NCI-H748 (cell line): ENCODE measurements around the gene FALEC.
A peak's percentile ranks its signal among the peaks of the same experiment; 100 is the strongest.

Experiments
- DNase-seq: peaks from one replicate; lab custom pipeline; 2025; ENCODE audit not compliant: unreplicated experiment; lab: John Stamatoyannopoulos, UW

FALEC gene

GRCh38 chr1:150511985-150512660, 3.4 kb upstream of the FALEC start:
- DNase-seq = no peak

- no peak for DNase-seq
These were observed 2.7 kb upstream of the FALEC start for GRCh38 chr1:150512846-150513245.

GRCh38 chr1:150513351-150513791, 2.2 kb upstream of the FALEC start:
- no peak for DNase-seq

GRCh38 chr1:150514260-150514659, 1.3 kb upstream of the FALEC start:
- DNase-seq = no peak

GRCh38 chr1:150514913-150515327, 632 bp upstream of the FALEC start:
- DNase-seq = no peak

GRCh38 chr1:150516050-150516591, 569 bp downstream of the FALEC start:
- peak; percentile 44 for DNase-seq

- DNase-seq = peak; percentile 37
These were observed 1.1 kb downstream of the FALEC start for GRCh38 chr1:150516616-150517015.

GRCh38 chr1:150521196-150521968, 5.8 kb downstream of the FALEC start:
- no peak for DNase-seq

GRCh38 chr1:150525348-150525747, 9.8 kb downstream of the FALEC start:
- DNase-seq = no peak

- no peak for DNase-seq
These were observed 12.6 kb downstream of the FALEC start for GRCh38 chr1:150528196-150528595.

GRCh38 chr1:150529017-150529416, 13.5 kb downstream of the FALEC start:
- DNase-seq = no peak

- no peak for DNase-seq
These were observed 15.1 kb downstream of the FALEC start for GRCh38 chr1:150530491-150531159.

- no peak for DNase-seq
These were observed 17.3 kb downstream of the FALEC start for GRCh38 chr1:150532860-150533259.

- no peak for DNase-seq
These were observed 18.4 kb downstream of the FALEC start for GRCh38 chr1:150534002-150534401.

GRCh38 chr1:150535511-150536287, 20.1 kb downstream of the FALEC start:
- DNase-seq = no peak

- DNase-seq = no peak
These were observed 21.5 kb downstream of the FALEC start for GRCh38 chr1:150536836-150537731.

- DNase-seq = no peak
These were observed 22.5 kb downstream of the FALEC start for GRCh38 chr1:150537732-150538684.

- DNase-seq = peak; percentile 97
These were observed 28.1 kb downstream of the FALEC start for GRCh38 chr1:150543500-150544143.
